GM10266 (cell line): Measurements from ENCODE around the gene MMADHC.

Source experiments
- DNase-seq: peaks from one replicate; pipeline ENCODE4 v3.0.0; 2012; ENCODE audit errors: extremely low spot score
- TF ChIP-seq, protein P1 (sequence below): IDR thresholded peaks from 2 replicates; pipeline ENCODE4 v1.5.1; 2012; ENCODE audit warnings: mild to moderate bottlenecking, low read depth; ENCODE audit not compliant: control insufficient read depth, insufficient read depth; ENCODE audit errors: missing control alignments

The MMADHC gene

DNA sequence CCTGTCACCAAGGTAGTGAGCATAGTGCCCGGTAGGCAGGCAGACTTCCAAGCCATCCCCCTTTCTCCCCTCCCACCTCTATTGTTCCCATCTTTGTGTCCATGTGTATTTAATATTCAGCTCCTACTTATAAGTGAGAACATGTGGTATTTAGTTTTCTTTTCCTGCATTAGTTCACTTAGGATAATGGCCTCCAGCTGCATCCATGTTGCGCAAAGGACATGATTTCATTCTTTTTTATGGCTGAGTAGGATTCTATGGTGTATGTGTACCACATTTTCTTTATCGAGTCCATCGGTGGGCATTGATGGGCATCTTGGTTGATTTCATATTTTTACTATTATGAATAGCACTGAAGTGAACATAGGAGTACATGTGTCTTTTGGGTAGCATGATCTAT is 35.3 kb downstream of the MMADHC start:
- TF ChIP-seq, protein P1, sequence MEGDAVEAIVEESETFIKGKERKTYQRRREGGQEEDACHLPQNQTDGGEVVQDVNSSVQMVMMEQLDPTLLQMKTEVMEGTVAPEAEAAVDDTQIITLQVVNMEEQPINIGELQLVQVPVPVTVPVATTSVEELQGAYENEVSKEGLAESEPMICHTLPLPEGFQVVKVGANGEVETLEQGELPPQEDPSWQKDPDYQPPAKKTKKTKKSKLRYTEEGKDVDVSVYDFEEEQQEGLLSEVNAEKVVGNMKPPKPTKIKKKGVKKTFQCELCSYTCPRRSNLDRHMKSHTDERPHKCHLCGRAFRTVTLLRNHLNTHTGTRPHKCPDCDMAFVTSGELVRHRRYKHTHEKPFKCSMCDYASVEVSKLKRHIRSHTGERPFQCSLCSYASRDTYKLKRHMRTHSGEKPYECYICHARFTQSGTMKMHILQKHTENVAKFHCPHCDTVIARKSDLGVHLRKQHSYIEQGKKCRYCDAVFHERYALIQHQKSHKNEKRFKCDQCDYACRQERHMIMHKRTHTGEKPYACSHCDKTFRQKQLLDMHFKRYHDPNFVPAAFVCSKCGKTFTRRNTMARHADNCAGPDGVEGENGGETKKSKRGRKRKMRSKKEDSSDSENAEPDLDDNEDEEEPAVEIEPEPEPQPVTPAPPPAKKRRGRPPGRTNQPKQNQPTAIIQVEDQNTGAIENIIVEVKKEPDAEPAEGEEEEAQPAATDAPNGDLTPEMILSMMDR = no peak
- DNase-seq = no peak

DNA sequence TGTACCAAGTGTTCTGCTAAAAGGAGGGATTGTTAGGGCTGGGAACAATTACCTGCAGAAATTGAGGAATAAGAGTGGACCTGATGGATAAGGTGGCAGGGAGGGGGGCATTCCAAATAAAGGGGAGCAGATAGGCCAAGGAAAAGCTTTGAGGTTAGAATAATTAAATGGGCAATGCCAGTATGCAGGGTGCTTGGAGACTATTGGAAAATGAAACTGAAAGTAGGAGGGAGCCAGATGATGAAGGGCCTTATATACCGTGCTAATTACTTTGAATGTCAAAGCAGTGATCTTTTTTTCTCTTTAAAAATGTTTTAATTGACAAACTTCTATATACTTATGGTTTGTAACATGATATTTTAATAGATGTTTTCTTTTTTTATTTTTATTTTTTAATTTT is 42.9 kb downstream of the MMADHC start:
- TF ChIP-seq, protein P1 = no peak
- no peak for DNase-seq

DNA sequence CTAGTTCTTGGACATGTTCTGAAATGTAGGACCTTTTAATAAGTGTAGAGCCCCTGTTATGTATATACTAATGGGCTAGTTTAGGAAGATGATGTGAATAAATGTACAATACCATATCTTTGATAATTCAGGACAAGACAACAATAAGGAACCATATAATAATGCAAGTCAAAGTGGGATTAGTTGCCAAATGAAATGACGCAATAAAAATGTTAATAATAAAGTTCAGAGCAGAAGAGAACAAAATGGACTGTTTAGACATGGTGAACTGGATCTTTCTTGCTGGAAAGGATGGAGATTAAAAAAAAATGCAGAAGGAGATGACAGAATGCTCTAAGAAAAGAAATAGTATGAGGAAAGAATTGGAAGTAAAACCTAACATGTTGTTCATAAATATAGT is 43.7 kb downstream of the MMADHC start:
- DNase-seq = no peak
- TF ChIP-seq, protein P1 = no peak

DNA sequence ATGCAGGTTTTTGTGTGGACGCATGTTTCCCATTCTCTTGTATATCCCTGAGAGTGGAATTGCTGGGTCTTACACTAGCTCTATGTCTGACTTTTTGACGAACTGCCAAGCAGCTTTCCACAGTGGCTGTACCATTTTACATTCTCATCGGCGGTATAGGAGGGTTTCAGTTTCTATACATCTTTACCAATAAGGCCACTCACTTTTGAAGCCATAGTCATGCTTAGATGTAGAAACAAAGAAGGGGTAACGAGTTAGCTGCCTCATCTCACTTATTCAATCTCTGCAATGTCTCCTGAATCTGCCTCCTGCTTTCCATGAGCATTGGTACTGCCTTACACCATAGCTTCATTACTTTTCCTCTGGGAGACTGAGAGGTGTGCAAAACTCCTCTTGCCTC is 47.4 kb downstream of the MMADHC start:
- DNase-seq = no peak
- TF ChIP-seq, protein P1 = no peak

- no peak for DNase-seq
- TF ChIP-seq, protein P1 = no peak
Observed at GRCh38 chr2:149538138-149538833, 49.3 kb downstream of the MMADHC start.

DNA sequence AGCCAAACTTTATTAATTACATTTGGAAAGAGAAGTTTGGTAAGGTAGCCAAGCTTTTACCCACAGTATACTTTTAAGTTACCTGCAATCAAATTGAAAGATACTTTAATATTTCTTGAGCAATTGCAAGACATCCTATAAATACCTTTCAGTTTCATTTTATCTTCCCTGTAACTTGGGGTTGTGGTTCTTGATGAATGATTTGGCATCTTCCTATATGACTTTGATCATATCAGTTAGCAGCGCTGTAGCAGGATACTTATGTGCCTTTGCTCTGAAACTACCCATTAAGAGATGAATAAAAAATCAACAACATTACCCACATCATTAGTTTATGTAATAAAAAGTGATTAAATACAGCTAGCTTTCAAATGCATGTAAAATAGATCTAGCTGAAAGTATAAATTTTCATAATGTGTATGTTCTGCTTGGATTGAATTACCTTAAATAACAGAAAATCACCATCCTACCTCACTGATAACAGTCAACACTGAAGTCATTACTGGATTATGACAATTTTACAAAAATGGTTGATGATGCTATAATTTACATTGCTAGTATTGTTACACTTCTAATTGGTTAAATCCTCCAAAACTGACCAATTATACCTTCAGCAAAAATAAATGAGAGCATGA is 50.4 kb downstream of the MMADHC start:
- DNase-seq = no peak
- TF ChIP-seq, protein P1 = no peak

- no peak for DNase-seq
- TF ChIP-seq, protein P1 = no peak
Observed at GRCh38 chr2:149536649-149537048, 50.9 kb downstream of the MMADHC start.
